ENCODE results near the gene RAB15.

RAB15 gene

DNA sequence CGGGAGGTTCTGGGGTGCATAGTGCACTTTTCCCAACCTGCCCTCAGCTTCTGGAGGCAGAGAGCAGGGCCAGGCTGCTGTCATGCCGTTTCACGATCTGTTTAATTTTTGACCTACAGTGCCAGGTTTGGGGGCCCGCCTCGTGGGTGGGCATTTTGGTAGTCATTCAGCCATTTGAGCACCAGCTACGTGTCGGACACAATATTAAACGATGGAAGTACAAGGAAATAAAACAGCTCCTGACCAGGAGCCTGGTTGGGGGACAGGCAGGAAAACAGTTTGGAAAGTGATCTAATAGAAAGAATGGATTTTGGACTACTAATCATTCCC, 15.3 kb upstream of the RAB15 start:
- no peak for DNase-seq

DNA sequence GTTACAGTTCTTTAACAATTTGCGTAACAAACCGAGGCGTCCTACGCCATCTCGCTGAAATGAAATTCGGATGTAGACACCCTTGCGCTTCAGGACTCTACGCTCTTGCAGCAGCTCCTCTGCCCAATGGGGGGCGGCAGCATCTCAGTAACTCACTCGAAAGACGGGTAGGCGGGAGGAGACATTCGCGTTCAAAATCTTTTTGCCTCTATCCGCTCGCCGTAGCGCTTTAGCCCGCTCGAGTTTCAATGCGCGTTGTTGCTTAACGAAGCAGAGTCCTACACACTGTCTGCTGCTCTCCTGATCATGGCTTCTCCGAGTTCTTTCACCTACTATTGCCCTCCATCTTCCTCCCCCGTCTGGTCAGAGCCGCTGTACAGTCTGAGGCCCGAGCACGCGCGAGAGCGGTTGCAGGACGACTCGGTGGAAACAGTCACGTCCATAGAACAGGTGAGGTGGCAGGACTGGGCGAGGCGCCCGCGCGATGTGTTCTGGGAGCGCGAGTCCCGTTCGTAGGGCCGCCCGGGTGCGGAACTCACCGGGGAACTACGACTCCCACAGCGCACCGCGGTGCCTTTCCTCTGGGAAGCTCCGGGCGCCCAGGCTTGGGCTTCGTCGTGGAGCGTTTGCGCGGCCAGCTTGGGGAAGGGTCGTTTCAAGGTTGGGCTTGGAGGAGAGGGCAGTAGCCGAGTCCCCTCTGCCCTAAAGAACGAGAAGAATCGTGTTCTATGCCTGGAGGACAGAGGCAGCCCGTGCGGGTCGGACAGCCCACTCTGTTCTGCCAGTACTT, 14.7 kb upstream of the RAB15 start, which contains the start of gene FNTB:
FNTB (plus strand) TSS at position 248 of the 790 bp plus-strand sequence; CDS start at position 307, 59 bp downstream.
- peak; percentile 83 for DNase-seq

DNA sequence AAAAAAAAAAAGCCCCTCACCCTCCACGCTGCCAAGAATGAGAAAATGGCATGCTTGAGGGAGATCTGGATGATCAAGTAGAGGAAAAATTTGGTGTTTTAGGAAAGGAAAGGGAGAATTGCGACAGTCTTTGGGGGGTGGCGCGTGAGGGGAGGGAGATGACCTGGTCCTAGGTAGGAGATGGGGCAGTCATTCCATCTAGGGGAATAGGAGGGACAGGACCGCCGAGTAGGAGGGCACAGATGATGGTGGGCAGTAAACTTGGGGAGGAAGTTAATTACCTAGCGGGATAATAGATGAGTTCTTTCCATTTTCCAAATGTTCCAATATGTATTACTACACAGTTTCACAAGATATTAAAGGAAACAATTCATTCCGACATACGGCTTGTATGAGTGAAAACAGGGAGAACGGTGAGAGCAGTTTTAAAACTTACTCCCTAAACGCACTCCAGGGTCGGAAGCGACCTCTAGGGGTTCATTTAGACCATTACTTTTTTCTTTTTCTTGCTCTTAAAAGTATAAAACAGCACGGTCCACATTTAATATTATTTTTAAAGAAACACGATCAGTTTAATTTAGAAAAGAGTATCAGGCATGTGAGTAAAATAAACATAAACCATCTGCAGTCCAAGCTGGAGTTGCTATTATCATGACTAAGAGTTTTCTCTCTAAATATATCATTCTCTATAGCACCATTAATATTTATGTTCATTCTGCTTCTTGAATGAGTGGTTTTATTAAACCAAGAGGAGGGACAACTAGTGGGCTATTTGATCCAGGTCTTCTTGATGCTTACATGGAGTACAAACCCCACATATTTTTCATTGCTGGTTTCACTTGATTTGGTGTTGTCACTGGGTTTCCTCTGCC, 11.5 kb upstream of the RAB15 start:
- no peak for DNase-seq

DNA sequence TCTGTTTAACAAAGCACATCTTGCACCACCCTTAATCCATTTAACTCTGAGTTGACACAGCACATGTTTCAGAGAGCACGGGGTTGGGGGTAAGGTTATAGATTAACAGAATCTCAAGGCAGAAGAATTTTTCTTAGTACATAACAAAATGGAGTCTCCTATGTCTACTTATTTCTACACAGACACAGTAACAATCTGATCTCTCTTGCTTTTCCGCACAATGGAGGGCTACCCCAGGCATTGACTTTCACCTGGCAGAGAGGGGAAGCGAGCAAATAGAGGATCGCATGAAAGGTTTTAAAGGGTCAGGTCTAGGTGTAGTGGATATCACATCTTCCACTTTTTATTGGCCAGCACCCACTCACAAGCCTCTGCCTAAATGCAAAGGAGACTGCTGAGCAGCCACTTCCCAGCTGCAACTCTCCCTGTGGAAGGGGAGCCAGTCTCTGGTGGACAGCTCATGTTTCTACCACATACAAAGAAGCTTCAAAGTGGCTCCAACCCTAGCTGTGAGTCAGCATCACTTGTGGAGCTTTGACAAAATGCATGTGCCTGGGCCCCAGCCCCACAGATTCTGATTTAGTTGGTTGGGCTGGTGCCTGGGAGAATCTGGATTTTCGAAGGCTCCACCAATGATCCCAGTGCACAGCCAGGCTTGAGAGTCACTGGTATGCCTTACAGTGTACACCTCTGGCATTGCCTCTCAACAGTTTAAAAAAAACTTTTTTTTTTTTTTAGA, 7.4 kb upstream of the RAB15 start:
- no peak for DNase-seq

DNA sequence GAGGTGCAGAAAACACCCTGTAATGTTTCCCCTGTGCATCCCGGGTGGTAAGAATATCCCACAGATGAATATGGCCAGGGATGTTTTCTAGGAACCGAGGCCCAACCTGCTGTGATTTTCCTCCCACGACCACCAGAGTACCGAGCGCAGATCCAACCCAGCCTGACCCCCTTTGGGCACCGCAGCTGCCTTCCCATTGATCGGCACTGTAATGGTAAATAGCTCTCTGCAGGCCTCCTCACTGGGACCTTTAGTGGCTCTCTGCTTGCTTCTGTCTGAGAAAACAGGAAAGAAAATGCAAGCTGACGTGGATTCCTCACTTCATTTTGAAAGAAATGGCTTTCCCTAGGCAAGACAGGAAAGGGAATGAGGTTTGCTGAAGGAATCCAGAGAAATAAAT, 2.4 kb upstream of the RAB15 start:
- no peak for DNase-seq

DNA sequence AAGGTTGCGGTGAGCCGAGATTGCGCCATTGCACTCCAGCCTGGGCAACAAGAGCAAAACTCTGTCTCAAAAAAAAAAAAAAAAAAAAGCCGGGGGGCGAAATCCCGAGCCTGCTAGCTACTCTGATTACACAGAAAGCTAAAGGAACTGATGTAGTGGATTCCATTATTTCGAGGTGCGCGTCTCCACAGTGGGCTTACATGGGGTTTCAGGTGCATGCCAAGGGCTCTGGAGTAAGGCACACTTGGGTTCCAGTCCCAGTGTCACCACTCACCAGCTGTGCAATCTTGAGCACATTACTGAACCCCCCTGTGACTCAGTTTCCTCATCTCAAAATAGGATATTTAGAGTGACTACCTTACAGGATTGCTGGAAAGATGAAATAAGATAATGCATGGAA, 1.7 kb upstream of the RAB15 start:
- DNase-seq, result no peak

DNA sequence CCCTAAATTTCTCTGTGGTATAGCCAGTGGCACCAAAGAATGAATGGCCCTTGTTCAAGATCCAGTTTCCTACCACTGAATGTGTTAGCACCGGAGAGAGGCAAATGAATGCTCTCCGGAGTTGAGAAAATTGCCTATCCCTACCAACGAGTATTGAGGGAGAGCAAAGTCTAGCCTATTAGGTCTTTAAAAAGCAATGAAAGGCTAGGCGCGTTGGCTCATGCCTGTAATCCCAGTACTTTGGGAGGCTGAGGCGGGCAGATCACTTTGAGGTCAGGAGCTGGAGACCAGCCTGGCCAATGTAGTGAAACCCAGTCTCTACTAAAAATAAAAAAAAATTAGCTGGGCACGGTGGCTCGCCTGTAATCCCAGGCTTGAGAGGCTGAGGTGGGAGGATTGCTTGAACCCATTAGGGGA, 898 bp upstream of the RAB15 start:
- DNase-seq, result no peak

DNA sequence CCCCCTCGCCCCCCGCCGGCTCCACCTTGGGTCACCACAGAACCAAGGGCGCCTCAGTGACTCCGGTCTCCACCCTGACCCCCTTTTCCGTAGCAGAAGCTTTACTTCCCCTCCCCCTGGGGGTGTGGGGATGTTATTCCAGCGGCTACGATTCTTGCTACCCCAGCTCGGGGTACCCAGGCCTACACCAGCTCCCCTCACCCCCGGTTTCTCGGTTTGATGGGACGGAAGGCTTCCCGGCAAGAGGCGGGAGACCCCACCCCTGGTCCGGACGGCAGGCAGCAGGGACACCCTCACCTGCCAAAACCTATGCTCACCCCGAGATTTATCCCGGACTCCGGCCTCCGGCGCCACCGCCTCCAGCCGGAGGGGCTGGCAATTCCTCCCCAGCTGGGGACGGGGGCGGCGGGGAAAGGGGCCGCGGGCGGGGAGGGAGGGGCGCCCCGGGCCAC, 619 bp downstream of the RAB15 start:
- DNase-seq, result no peak

DNA sequence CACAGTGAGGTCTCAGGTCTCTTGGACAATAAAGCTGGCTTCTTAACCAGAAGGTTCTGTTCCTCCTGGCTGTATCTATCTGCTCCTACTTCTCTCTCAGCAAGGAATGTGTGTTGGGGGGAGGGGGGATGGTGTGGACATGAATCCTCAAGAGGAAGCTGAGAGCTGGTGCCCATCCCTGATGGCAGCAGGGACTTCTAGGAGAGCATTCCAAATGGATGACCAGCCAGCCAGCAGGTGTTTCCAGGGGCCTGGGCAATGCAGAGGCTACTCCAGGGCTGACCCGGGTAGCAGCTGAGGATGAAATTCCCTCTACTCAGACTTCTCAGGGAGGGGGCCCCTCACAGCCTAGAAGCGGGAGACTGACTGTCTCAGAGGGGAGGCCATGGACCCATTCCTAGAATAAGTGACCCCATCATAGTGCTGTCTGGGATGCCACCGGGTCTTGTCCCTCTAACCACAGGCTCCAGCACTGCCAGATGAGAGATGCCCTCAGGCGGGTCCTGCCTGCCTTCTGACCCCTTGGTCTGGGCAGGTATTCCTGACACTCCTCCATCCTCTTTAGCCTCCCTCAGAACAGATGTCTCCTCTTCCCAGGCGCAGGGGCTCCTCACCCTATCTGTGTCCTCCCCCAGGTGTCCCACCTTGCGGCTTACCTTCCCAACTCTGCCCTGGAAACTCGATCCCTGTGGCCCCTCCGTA, 1.2 kb downstream of the RAB15 start:
- no peak for DNase-seq

DNA sequence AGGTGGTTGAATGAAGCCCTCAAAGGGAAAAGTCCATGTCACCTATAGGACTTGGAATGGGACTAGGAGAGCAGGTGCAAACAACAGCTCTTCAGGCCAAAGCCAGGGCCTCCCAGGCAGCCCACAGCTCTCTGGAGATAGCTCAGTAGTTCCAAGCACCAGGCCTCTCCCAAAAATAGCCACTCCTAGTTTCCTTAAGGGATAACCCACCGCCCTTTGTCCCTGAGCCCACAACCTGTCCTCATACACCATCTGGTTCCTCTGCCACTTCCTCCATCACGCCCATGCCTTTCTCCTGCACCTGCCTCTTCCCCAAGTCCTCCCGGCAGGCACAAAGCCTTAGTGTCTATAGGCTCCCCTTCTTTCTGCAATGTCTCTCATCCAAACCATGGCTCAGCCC, 2.1 kb downstream of the RAB15 start:
- no peak for DNase-seq

DNA sequence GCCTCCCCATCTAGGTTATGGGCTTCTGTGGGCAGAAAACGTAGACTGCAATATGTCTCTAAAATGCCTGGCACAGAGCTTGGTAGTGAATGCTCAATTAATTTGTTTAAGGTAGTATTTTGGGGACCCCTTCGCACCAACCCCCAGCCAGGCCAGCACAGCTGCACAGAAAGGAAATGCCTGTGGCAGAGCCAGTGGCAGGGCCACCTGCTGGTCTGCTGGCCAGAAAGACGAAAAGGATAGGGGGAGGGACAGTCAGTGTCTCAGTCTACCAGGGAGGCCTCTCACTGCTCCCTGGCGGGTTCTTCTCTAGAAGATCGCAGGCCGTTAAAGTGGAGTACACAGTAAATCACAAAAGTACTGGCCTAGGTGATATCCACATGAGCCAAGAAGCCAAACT, 3.5 kb downstream of the RAB15 start:
- no peak for DNase-seq

DNA sequence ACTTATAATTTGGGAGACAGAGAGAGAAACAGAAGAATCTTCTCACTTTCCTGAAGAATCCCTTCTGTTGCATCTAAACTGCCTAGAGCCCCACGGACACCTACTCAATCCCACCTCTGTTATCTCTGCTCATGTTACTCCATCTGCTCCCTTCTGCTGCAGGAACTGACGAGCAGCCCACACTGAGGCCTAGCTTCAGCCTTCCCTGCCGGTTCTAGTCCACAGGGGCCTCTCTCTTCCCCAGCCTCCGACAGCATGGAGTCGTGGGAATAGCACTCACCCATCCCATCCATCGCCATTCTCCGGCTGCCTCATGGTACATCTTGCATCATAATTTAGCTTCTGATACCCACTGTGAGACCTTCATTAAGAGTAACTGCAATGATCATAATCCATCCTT, 4.0 kb downstream of the RAB15 start:
- no peak for DNase-seq

DNA sequence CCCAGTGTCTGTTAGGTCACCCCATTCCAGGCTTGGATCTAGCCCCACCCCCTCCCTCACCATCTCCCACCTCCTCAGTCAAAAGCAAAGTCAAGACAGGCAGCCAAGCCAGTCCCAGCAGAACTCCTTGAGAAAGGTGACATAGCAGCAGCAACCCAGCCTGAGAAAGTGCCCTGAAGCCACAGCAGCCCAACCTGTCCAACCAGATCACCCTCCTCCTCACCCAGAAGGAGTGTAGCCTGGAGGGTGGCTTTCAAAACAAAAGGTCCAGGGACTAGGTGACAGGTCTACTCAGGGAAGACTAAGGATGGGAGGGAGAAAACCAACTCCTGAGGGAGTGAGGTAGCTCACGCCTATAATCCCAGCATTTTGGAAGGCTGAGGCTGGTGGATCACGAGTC, 5.2 kb downstream of the RAB15 start:
- DNase-seq, result no peak

DNA sequence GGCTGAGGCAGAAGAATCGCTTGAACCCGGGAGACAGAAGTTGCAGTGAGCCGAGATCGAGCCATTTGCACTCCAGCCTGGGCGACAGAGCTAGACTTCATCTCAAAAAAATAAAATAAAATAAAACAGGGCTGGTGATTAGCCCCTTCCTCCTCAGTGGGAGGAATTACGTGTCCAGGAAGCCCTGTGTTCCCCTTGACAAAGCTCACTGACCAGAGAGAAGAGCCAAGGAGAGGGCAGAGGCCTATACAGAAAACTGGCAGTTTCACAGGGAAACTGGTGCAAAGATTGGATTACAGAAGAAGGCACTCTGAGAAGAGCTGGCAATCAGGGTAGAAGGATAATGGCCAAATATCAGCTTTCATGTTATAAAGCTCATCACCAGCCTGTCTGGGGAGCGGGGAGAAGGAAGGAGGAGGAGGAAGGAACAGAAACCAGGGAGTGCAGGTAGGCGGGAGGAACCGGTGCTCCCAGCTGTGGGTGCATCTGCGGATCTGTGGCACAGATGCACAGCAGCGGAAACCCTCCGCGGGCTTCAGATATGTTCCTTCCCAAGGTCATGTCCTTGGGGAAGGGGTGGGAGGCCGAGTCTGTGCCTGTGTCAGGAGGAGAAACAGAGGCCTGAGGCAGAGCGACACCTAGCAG, 6.7 kb downstream of the RAB15 start:
- no peak for DNase-seq

DNA sequence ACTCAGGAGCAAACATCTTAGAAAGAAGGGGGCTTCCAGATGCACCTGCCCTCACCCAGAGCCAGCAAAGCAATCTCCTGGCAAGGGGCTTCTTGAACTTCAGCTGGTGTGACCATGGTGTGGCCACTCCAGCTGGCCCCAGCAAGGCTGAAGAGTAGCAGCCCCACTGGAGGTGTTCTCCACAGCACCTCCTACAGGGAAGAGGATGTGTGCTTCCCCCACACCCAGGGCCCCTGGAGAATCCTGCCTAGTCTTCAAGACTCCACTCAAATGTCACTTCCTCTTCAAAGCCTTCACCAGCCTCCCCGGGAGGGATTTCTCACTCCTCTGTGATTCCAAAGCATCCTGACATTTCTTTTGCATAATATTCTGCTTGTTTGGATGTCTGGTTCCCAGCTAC, 8.5 kb downstream of the RAB15 start:
- DNase-seq, result no peak

DNA sequence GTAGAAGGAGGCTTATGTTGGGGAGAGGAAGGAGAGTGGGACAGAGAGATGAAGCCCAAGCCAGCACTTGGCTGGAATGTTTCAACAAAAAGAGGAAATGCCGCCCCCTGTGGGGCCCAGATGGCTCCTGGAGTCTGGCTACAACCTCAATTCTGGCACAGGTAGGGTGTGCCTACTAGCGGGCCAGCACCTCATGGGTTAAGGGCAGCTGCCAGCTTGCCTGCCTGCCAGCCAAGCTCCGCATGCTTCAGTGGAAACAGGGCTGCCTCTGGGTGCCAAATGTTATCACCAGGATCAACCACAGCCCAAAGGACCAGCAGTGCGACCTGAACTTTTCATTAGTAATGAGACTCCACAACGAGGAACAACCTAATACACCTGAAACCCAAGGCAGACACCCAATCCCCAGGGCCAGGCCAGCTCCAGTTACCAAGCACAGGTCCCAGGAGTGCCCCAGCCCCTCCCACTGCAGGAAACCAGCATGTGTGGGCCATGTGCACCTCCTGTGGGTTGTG, 11.3 kb downstream of the RAB15 start:
- DNase-seq, result no peak

DNA sequence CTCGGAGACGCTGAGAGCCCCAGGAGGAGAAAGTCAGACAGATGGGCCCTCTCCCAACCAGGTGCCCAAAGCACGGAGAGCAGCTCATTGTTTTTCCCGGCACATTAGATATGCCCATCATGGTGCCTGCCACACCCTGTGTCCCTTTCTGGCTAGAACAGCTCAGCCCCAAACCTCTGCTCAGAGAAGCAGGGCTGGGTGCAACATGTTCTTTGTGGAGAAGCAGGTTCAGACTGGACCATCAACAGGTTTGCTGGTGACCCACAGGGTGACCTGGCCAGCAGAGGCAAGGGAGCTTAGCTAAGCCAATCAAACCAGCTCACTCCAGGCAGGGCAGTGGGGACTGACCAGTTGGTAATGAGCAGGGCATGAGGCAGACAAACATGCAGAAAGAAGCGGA, 13.4 kb downstream of the RAB15 start:
- DNase-seq, result no peak

DNA sequence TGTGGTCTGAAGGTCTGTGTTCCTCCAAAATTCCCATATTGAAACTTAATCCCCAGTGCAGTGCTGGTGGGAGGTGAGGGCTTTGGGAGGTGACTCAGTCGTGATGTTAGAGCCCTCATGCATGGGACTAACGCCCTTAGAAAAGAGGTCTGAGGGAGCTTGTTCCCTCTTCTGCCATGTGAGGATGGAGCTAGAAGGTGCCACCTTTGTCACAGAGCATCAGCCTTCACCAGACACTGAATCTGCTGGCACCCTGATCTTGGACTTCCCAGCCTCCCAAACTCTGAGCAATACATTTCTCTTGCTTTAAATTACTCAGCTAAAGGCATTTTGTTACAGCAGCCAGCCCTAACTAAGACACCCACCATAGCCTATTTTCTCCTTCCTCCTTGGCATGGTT, 13.9 kb downstream of the RAB15 start:
- DNase-seq, result no peak

DNA sequence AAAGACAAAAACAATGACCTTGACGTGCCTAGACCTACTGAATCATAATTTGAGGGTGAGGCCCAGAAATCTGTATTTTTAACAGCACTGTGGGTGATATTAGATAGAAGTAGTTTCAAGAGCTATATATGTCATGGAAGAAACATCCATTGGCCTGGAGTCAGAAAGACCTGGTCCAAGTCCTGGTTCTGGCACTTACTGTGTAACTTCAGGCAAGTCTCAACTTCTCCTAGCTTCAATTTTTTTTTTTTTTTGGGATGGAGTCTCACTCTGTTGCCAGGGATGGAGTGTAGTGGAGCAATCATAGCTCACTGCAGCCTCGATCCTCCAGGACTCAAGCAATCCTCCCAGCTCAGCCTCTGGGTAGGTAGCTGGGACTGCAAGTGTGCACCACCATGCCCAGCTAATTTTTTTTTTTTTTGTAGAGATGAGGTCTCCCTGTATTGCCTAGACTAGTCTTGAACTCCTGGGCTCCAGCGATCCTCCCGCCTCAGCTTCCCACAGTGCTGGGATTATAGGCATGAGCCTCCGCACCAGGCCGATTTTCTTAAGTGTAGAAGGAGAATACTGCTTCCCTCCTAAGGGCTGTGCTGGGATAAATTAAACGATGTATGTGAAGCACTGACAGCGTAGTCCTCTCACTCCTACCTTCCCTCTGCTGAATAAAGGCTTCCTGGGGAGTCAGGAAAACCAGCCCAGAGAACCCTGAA, 15.3 kb downstream of the RAB15 start:
- DNase-seq, result no peak

DNA sequence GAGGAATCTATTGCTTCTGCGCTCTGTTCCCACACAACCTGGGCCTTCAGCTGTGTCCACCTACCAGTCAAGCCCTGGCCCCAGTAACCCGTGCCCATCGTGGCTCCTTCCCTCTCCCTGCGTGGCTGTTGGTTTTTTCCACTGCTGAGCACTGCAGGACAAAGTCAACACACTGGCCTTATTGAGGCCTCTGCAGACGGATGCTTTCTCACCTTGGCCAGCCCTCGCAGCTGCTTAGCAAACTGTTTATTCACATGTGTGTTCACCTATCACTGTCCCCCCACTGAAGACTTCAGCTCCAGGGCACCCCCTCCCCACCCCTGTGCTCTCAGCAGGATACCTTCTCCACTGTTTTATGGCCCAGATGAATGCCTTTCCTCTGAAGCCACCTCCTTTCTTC, 16.8 kb downstream of the RAB15 start:
- no peak for DNase-seq

DNA sequence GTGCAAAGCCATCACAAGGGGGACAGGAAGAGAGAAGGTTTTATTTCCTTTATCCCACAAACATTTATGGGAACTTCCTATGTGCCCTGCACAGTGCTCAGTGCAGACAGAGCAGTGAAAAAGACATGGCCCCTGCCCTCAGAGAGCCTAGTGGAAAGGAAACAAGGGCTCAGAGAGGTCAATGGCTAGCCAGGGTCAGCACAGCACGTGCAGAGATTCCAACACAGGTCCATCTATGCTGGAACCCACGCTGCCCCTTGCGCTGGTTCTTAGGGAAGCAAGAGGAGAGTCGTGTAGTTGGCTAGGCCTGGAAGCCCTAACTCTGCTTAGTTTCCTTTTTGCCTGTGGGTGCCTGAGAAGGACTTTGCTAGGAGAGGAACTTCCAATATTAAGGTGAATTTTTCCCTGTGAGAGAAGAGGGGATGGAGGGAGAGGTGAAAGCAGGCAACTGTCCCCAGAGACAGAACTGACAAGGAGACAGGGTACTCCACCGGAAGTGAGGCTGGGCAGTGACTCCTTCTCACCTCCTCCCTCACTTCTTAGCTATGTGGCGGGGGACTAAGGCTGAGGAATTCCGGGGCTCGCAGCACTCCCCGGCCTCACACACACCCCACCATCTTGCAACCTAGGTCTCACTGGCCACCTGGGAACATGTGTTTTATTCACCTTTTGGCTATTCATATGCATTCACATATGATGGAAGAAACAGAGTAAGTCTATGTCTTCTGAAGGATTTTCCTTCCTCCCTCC, 17.5 kb downstream of the RAB15 start:
- no peak for DNase-seq
